Measurements from ENCODE around the gene TMEM234. TPM values are rescaled to one million over a fixed set of nuclear protein-coding genes. Genes with fewer than 3 reads are reported as not detected.

TMEM234 gene
- total and polyA plus RNA-seq, 10 of the 15 experiments (the other 5 are each of a cell fraction or from before 2014, with no cell fraction given): 2.9 to 10.9 (median 6.4) TPM

- Histone ChIP-seq H3K27me3 (replicated peaks in 1 of 2; ENCODE audit: control insufficient read depth in 2 of 2, insufficient read depth in 2 of 2, low read length in 1 of 2) (no peaks in the 10 kb centered on the region), H3K9me3 (replicated peaks; ENCODE audit: control insufficient read depth, insufficient read depth, low read length) (no peaks in the 10 kb centered on the region), H3K79me2 (ENCODE audit: control insufficient read depth, insufficient read depth, low read length) (peaks cover 33% of the 10 kb centered on the region), H3K9ac (ENCODE audit: control insufficient read depth, insufficient read depth, low read length) (peak overlapping the region; percentile 90), H3K4me1 (ENCODE audit: control insufficient read depth, insufficient read depth, low read length) (peaks cover 17% of the 10 kb centered on the region), H2AFZ (ENCODE audit: control insufficient read depth, low read depth, low read length) (peak overlapping the region; percentile 83), H3K4me3 (peak overlapping the region; percentile 89; the same call in 1 of the 2 replicates), H3K4me2 (ENCODE audit: control insufficient read depth, insufficient read depth) (peak overlapping the region; percentile 100), H3K36me3 (ENCODE audit: control insufficient read depth in 2 of 2, insufficient read depth in 2 of 2, low read length in 1 of 2) (peaks cover 1 to 6% of the 10 kb centered on the region in 2 experiments; a peak in 3 of 4 replicates), H4K20me1 (ENCODE audit: control insufficient read depth, insufficient read depth) (no peaks in the 10 kb centered on the region), H3K27ac (ENCODE audit: control insufficient read depth, insufficient read depth) (peak overlapping the region; percentile 85)
- no peak for DNase-seq (ENCODE audit: low read depth, low spot score)
- POLR2A ChIA-PET: interaction anchor here (0.7 to 3.5 kb wide), 6 partner anchors 10 to 105 kb away, joined by 3 to 25 read pairs (median 8); partner anchors contain the start of genes CCDC28B, KPNA6 and TMEM39B
- RAD21 ChIA-PET (ENCODE audit: unreplicated experiment): interaction anchor here (1.2 to 3.9 kb wide), 8 partner anchors 19 to 216 kb away, joined by 3 to 22 read pairs (median 9); partner anchors contain the start of genes BSDC1, CCDC28B, KPNA6 and TMEM39B
- BruUV-seq (replicated peaks): no TSS peak
- SMC1A ChIA-PET (ENCODE audit: uncharacterized antibody, unreplicated experiment): interaction anchor here (1.2 to 4.0 kb wide), 8 partner anchors 10 to 118 kb away, joined by 3 to 26 read pairs (median 5); partner anchors contain the start of genes CCDC28B and KPNA6
- 91% methylated on average over 7 of the region's 7 CpGs for WGBS (ENCODE audit: insufficient coverage, insufficient replicate concordance, low lambda C conversion rate, missing lambda C conversion rate)
- FAIRE-seq: peak; percentile 70
- ATAC-seq: no peak
- intact Hi-C loops (cut with micrococcal nuclease; ENCODE audit: unreplicated experiment) (no loop called here), in situ Hi-C loops (cut with MboI) (no loop called here)
- CTCF ChIA-PET: interaction anchor here (1.8 to 4.2 kb wide), 3 partner anchors 22 to 105 kb away, joined by 6 to 16 read pairs (median 7); partner anchors contain the start of gene CCDC28B
- TF ChIP-seq E2F8 (IDR thresholded peaks at IDR 0.05; ENCODE audit: low read depth, partially characterized antibody) (no peak), PAX5 (IDR thresholded peaks at IDR 0.05; ENCODE audit: borderline replicate concordance, low read depth, low read length) (no peak), EGR1 (IDR thresholded peaks at IDR 0.05; ENCODE audit: borderline replicate concordance in 1 of 2, low read depth in 2 of 2, low read length in 2 of 2) (no peak), HDAC2 (IDR thresholded peaks at IDR 0.05) (no peak), SIN3A (IDR thresholded peaks at IDR 0.05; ENCODE audit: low read depth, low read length) (no peak), E4F1 (IDR thresholded peaks at IDR 0.05; ENCODE audit: borderline replicate concordance, partially characterized antibody) (no peak), ZBTB4 (CRISPR knock-in tag; IDR thresholded peaks at IDR 0.05) (no peak), RUNX3 (IDR thresholded peaks at IDR 0.05; ENCODE audit: low read length) (no peak), SMARCA5 (IDR thresholded peaks at IDR 0.05) (no peak), BRCA1 (IDR thresholded peaks at IDR 0.05; ENCODE audit: low read depth, low read length) (no peak), MYB (IDR thresholded peaks at IDR 0.05; ENCODE audit: borderline replicate concordance, low read depth, low read length) (no peak), IRF4 (IDR thresholded peaks at IDR 0.05; ENCODE audit: low read depth, low read length) (no peak), POLR2AphosphoS2 (IDR thresholded peaks at IDR 0.05; ENCODE audit: low read depth, low read length) (no peak), NRF1 (conservative IDR thresholded peaks at IDR 0.05; ENCODE audit: low read depth, low read length) (no peak)
These were observed 43.6 kb downstream of the TMEM234 start for GRCh38 chr1:32178380-32179192.

Data from GM12878 (cell line).